Testis (tissue), 3 donors: ENCODE measurements around the gene TWIST2. TPM values are rescaled to one million over a fixed set of nuclear protein-coding genes. Genes with fewer than 3 reads are reported as not detected.

Experiments used
- DNase-seq: peaks from one replicate; pipeline ENCODE4 v3.0.0-alpha.2; 2019
- H3K27ac ChIP-seq, 2 donors: fragments of 200-600 bp; sonication (generic); one replicate each; pipeline ENCODE4 v1.5.1; 2019
- H3K27me3 ChIP-seq: fragments of 200-600 bp; sonication (generic); one replicate; pipeline ENCODE4 v1.5.1; 2019
- H3K36me3 ChIP-seq: fragments of 200-600 bp; sonication (generic); one replicate; pipeline ENCODE4 v1.5.1; 2017; ENCODE audit warnings: low read depth; ENCODE audit errors: missing control alignments
- H3K4me1 ChIP-seq: fragments of 200-600 bp; sonication (generic); one replicate; pipeline ENCODE4 v1.5.1; 2019
- H3K4me3 ChIP-seq, 2 donors: fragments of 200-600 bp; sonication (generic); one replicate each; pipeline ENCODE4 v1.5.1; 2017 to 2019
- H3K9me3 ChIP-seq: fragments of 200-600 bp; sonication (generic); one replicate; pipeline ENCODE4 v1.5.1; 2017
- POLR2A ChIP-seq: fragments of 450-650 bp; IDR thresholded peaks from one replicate; pipeline ENCODE4 v1.6.1; 2017; ENCODE audit warnings: antibody characterized with exemption, mild to moderate bottlenecking, moderate library complexity
- WGBS, 2 donors: methylation state at CpG; one replicate each; pipeline ENCODE4 v1.1.5; 2018; 5-methylcytosine and 5-hydroxymethylcytosine counted together
- intact Hi-C: fragments of 100-400 bp; cut with DNase I; formaldehyde crosslinking; loops from one replicate; pipeline ENCODE4 v1.15.1; 2023; ENCODE audit warnings: low total_unique reads
- polyA plus RNA-seq: library from polyadenylated mRNA; stranded (reverse); fragments of 350-450 nt; fragmentation: Illumina TruSeq; extraction: RNeasy Lipid Tissue Mini Kit (QIAGEN cat#74804); gene quantifications from one replicate; pipeline ENCODE4 v1.2.3, GENCODE V29; 2014; ENCODE audit warnings: low read depth, low replicate concordance; ENCODE audit not compliant: insufficient read depth
- total RNA-seq, 2 donors: library from RNA; depleted of rRNA; stranded (reverse); fragments of >200 nt; gene quantifications; one replicate each; pipeline ENCODE4 v1.2.3, GENCODE V29; 2016
- TF ChIP-seq, protein P1 (sequence below), 3 experiments: fragments of 450-650 bp in 2 of 3; fragments of 200-600 bp in 1 of 3; sonication (generic) in 1 of 3; IDR thresholded peaks; one replicate each; pipeline ENCODE4 v1.5.1; 2016 to 2019; ENCODE audit warnings: antibody characterized with exemption in 3 of 3, mild to moderate bottlenecking in 2 of 3, moderate library complexity in 1 of 3

TWIST2 gene
- total and polyA plus RNA-seq, 3 donors from 2014 or later, result 5.0 to 11.3 (median 10.3) TPM

DNA sequence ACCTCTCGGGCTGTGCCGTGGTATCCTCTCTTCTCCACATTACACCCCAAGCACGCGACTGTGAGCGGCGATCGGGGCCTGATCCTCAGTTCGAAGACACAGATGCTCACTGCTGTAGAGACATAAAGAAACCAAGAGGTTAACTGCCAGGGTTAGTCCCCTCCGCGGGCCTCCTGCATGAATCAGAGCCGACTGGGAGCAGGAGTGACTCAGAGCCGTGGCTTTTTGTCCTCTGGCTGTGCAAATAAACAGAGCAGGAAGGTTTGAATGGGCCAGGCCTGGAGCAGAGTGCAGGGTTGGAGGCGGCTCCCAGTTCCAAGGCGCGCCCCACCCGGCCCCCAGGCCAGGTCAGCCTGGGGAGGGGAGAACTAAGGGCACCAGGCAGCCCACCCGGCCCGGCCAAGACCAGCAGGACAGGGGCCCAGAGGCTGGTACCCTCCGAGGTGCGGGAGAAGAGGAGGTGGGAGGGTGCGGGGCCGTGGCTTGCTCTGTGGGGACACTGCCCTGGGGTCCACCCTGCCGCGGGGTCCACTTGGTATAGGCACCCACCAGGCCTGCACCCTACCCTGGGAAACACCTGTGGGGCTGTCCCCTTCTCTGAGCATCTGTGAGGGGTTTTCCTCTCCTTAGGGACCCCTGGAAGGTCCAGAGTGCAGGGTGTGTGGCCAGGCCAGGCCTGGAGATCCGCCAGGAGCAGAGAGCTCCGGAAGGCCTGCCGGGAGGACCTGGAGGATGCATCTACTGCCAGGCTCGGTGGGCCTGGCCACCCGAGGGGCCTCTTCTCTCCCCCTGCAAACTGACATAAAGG lies 16.5 kb downstream of the TWIST2 start:
- 43 to 51% methylated on average over 26 to 29 of the region's 29 CpGs for WGBS, 2 donors
- Histone ChIP-seq H3K4me1 (peaks cover 25% of the 10 kb centered on the region), H3K4me3 (no peak overlapping the region)

DNA sequence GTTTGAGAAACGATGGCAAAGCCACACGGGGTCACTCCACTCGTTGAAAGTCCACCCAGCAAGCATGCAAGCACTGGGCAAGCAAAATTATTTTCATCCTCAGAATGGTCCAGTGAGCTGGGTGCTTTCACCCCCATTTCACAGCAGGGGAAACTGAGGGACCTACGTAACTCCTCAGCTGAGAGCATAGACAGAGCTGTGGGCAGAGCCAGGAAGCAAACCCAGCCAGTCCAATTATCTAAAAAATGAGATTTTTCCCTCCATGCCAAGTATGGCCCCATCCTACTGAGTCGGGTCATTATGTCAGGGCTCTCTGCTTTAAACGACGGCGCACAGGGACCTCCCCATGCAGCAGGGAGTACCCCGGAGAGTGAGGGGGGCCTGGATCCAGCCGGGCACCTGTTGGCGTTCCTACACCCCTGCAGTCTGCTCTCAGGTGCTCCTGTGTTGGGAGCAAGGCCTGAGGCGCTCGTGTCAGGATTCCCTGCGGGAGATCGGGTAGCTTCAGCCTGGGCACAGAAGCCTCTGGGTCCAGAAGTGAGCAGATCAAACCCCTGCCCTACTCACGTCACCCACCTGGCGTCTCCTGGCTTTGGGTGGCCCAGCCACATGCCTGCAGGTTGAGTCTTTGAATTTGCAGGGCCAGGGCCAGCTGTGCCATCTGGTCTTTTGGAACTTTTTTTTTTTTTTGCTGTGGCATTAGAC lies 17.3 kb downstream of the TWIST2 start:
- no peak overlapping the region for H3K4me3 ChIP-seq

More for the DNA sequence above, 16.5 kb downstream of the TWIST2 start:
- Histone ChIP-seq H3K9me3 (no peaks in the 10 kb centered on the region), H3K27ac (peak overlapping the region; percentile 16 to 54), H3K36me3 (no peaks in the 10 kb centered on the region), H3K27me3 (no peaks in the 10 kb centered on the region)
- TF ChIP-seq, protein P1, sequence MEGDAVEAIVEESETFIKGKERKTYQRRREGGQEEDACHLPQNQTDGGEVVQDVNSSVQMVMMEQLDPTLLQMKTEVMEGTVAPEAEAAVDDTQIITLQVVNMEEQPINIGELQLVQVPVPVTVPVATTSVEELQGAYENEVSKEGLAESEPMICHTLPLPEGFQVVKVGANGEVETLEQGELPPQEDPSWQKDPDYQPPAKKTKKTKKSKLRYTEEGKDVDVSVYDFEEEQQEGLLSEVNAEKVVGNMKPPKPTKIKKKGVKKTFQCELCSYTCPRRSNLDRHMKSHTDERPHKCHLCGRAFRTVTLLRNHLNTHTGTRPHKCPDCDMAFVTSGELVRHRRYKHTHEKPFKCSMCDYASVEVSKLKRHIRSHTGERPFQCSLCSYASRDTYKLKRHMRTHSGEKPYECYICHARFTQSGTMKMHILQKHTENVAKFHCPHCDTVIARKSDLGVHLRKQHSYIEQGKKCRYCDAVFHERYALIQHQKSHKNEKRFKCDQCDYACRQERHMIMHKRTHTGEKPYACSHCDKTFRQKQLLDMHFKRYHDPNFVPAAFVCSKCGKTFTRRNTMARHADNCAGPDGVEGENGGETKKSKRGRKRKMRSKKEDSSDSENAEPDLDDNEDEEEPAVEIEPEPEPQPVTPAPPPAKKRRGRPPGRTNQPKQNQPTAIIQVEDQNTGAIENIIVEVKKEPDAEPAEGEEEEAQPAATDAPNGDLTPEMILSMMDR (IDR thresholded peaks at IDR 0.05), result no peak
- no peak for TF ChIP-seq POLR2A
- peak; percentile 80 for DNase-seq
- intact Hi-C loops, result no loop called here

DNA sequence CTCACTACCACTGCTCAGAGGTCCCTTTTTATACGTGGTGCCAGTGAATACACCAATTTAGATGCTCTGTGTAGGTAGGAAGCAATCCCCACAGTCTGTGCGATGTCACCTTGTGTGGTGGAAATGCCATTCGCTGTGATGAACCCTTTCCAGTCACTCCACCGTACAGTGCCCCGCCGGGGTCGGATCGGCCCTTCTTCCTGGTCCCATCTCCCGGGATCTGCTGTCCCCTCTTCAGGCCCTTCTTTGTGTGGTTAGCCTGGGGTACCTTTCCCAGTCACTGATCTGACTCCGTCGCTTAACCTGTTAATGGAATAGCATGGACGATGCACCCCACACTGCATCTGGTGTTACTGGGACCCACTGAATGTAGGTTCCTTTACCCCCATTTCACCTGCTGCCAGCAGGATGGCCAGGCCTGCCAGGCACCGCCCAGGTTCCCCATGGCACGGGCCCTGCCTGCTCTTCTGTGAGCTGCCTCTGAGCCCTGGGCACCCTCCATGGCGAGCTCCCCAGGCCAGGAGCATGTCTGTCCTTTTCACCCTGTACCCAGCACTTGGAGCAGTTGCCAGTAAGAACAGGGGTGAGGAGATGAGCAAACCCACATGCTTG lies 18.0 kb downstream of the TWIST2 start:
- no peak overlapping the region for H3K4me3 ChIP-seq
- no peak overlapping the region for H3K27ac ChIP-seq
- intact Hi-C loops, result no loop called here
- TF ChIP-seq, protein P1 (IDR thresholded peaks at IDR 0.05), result no peak
- no peak for TF ChIP-seq POLR2A
- H3K9me3 ChIP-seq, result no peaks in the 10 kb centered on the region
- H3K27me3 ChIP-seq, result no peaks in the 10 kb centered on the region
- H3K36me3 ChIP-seq, result no peaks in the 10 kb centered on the region
- peaks cover 25% of the 10 kb centered on the region for H3K4me1 ChIP-seq
- DNase-seq, result no peak
- WGBS, 2 donors, result 95 to 97% methylated on average over 13 to 15 of the region's 15 CpGs

More for the DNA sequence above, 17.3 kb downstream of the TWIST2 start:
- peak; percentile 5 for DNase-seq
- Histone ChIP-seq H3K27ac (peak overlapping the region in 1 of 2 donors; percentile 54), H3K36me3 (no peaks in the 10 kb centered on the region), H3K4me1 (peaks cover 25% of the 10 kb centered on the region), H3K9me3 (no peaks in the 10 kb centered on the region), H3K27me3 (no peaks in the 10 kb centered on the region)
- 72 to 75% methylated on average over 13 to 17 of the region's 17 CpGs for WGBS, 2 donors
- TF ChIP-seq, protein P1 (IDR thresholded peaks at IDR 0.05), result no peak
- TF ChIP-seq POLR2A, result no peak
- intact Hi-C loops, result no loop called here

DNA sequence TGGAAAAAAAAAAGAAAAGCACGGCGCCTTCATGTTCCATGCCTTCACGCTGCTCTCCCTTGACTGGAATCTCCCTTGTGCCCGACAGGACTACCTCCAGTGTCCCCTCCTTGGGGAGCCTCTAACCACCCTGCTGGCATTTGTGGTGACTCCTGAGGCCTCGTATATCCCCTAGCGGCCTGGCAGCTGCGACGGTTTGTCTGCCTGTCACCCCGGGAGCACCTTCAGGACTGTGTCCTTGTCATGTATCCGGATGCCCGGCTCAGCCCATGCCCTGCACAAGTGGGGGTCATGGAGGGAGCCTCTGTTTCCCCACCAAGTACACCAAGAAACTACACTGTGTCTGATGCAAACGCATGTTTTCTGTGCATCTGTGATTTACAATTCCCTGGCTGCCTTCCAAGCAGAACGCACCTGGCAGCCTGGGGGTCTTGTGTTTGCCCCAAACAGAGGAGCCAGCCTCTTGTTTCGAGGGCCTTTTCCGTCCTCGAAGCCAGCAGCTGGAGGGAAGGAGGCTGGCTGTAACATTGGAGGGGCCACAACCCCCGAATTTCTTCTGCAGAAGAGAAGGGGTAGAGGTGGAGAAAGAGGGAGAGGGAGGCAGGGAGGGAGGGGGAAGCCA lies 18.9 kb downstream of the TWIST2 start:
- DNase-seq, result no peak
- no peaks in the 10 kb centered on the region for H3K27me3 ChIP-seq
- H3K27ac ChIP-seq, result no peak overlapping the region
- no peak overlapping the region for H3K4me3 ChIP-seq
- intact Hi-C loops, result no loop called here
- WGBS, 2 donors, result 73 to 80% methylated on average over 16 to 17 of the region's 17 CpGs
- H3K36me3 ChIP-seq, result no peaks in the 10 kb centered on the region
- no peaks in the 10 kb centered on the region for H3K9me3 ChIP-seq
- peaks cover 25% of the 10 kb centered on the region for H3K4me1 ChIP-seq
- TF ChIP-seq, protein P1 (IDR thresholded peaks at IDR 0.05), result no peak
- TF ChIP-seq POLR2A, result no peak
